A549 (cell line): ENCODE measurements around the gene TSFM. TPM values are rescaled to one million over a fixed set of nuclear protein-coding genes. Genes with fewer than 3 reads are reported as not detected.
A peak's percentile ranks its signal among the peaks of the same experiment; 100 is the strongest.

ENCODE experiments used
- ATAC-seq, 2 experiments: fragments of 200-7000 bp in 1 of 2; fragments of >200 bp in 1 of 2; cut with Nextera tagmentation in 1 of 2; cut with Tn5 transposase in 1 of 2; 3 replicates each; pipeline versions ENCODE4 v1.8.0 to v1.9.1; 2018 to 2020; ENCODE audit warnings: mild to moderate bottlenecking in 1 of 2, moderate library complexity in 1 of 2
- CTCF ChIA-PET: fragments of 300-600 bp; sonication (Branson Sonifier 250); formaldehyde crosslinking; extraction: SDS; loops from one replicate; lab custom pipeline; 2021; ENCODE audit warnings: antibody characterized with exemption, inconsistent platforms; lab: Yijun Ruan, JAX
- POLR2A ChIA-PET: fragments of 350-600 bp; formaldehyde crosslinking; extraction: SDS; loops from one replicate; lab custom pipeline; 2021; ENCODE audit warnings: antibody characterized with exemption, inconsistent platforms; lab: Yijun Ruan, JAX
- DNase-seq, 2 experiments: peaks; one replicate each; pipeline versions ENCODE4 v3.0.0 to v3.0.0-alpha.2; 2011 to 2016; ENCODE audit warnings: low read depth in 1 of 2, low spot score in 1 of 2
- FAIRE-seq: peaks from 2 replicates; lab custom pipeline; 2011; peaks lifted over from hg19 to GRCh38; lab: Jason Lieb, UNC
- H3K27ac ChIP-seq, 2 experiments: fragments of >200 bp; sonication (Bioruptor Twin); formaldehyde crosslinking; 3 replicates each; pipeline ENCODE4 v1.5.1; 2016 to 2017
- H3K4me1 ChIP-seq: fragments of >200 bp; sonication (Bioruptor Twin); formaldehyde crosslinking; 3 replicates; pipeline ENCODE4 v1.6.1; 2016
- H3K4me2 ChIP-seq: fragments of >200 bp; sonication (Bioruptor Twin); formaldehyde crosslinking; 3 replicates; pipeline ENCODE4 v1.6.1; 2016
- H3K4me3 ChIP-seq: fragments of >200 bp; sonication (Bioruptor Twin); formaldehyde crosslinking; 3 replicates; pipeline ENCODE4 v1.5.1; 2016
- H3K9me3 ChIP-seq: fragments of >200 bp; sonication (Bioruptor Twin); formaldehyde crosslinking; 3 replicates; pipeline ENCODE4 v1.6.1; 2016
- BHLHE40 ChIP-seq: IDR thresholded peaks from 2 replicates; pipeline ENCODE4 v1.6.1; 2012; ENCODE audit warnings: low read depth, low read length, inconsistent platforms
- CBX2 ChIP-seq: fragments of 200-600 bp; sonication (generic); IDR thresholded peaks from 2 replicates; pipeline ENCODE4 v1.6.1; 2016; ENCODE audit warnings: low read depth, mild to moderate bottlenecking, borderline replicate concordance
- CEBPB ChIP-seq, 2 experiments: fragments of >200 bp in 1 of 2; sonication (Bioruptor Twin) in 1 of 2; formaldehyde crosslinking in 1 of 2; IDR thresholded peaks; 2 replicates each; pipeline ENCODE4 v1.6.1; 2012 to 2016
- CHD2 ChIP-seq: fragments of 150-350 bp; IDR thresholded peaks from 2 replicates; pipeline ENCODE4 v1.6.1; 2014; ENCODE audit warnings: low read length; ENCODE audit not compliant: partially characterized antibody
- E2F6 ChIP-seq: IDR thresholded peaks from 2 replicates; pipeline ENCODE4 v1.6.1; 2012; ENCODE audit warnings: low read depth, borderline replicate concordance
- EHF ChIP-seq: fragments of 250-450 bp; sonication (Bioruptor Pico); IDR thresholded peaks from 2 replicates; pipeline ENCODE4 v1.5.0; 2020; ENCODE audit warnings: mild to moderate bottlenecking
- EHMT2 ChIP-seq: fragments of 200-600 bp; sonication (generic); IDR thresholded peaks from 2 replicates; pipeline ENCODE4 v1.6.1; 2016; ENCODE audit warnings: antibody characterized with exemption, low read depth, mild to moderate bottlenecking, moderate library complexity
- EP300 ChIP-seq, 2 experiments: fragments of >200 bp; sonication (Bioruptor Twin); formaldehyde crosslinking; IDR thresholded peaks; 2 replicates in 1 of 2; 3 replicates in 1 of 2; pipeline ENCODE4 v1.6.1; 2016 to 2017
- ESRRA ChIP-seq: fragments of 150-350 bp; IDR thresholded peaks from 2 replicates; pipeline ENCODE4 v1.6.1; 2014; ENCODE audit warnings: mild to moderate bottlenecking, low read length, borderline replicate concordance
- FOSB ChIP-seq: fragments of 250-450 bp; sonication (Bioruptor Pico); IDR thresholded peaks from 2 replicates; pipeline ENCODE4 v1.5.0; 2020; ENCODE audit warnings: mild to moderate bottlenecking, moderate library complexity
- HOXA7 ChIP-seq: fragments of 250-450 bp; sonication (Bioruptor Pico); IDR thresholded peaks from 2 replicates; pipeline ENCODE4 v1.5.0; 2020; ENCODE audit warnings: mild to moderate bottlenecking, moderate library complexity
- JUN ChIP-seq, 2 experiments: fragments of >200 bp; sonication (Bioruptor Twin); formaldehyde crosslinking; IDR thresholded peaks; 2 replicates in 1 of 2; 3 replicates in 1 of 2; pipeline ENCODE4 v1.6.1; 2016 to 2017
- KDM1A ChIP-seq: fragments of 200-600 bp; sonication (generic); IDR thresholded peaks from 2 replicates; pipeline ENCODE4 v1.6.1; 2016; ENCODE audit warnings: low read depth, mild to moderate bottlenecking
- MAZ ChIP-seq: fragments of 150-350 bp; IDR thresholded peaks from 2 replicates; pipeline ENCODE4 v1.6.1; 2014; ENCODE audit warnings: antibody characterized with exemption, low read depth, low read length, borderline replicate concordance
- NFE2L2 ChIP-seq: fragments of 150-350 bp; conservative IDR thresholded peaks from 2 replicates; pipeline ENCODE4 v1.6.1; 2014; ENCODE audit warnings: low read length
- NPAS2 ChIP-seq: fragments of 250-450 bp; sonication (Bioruptor Pico); IDR thresholded peaks from 2 replicates; pipeline ENCODE4 v1.8.0; 2022; ENCODE audit warnings: mild to moderate bottlenecking, moderate library complexity, borderline replicate concordance
- NR3C1 ChIP-seq: fragments of >200 bp; sonication (Bioruptor Twin); formaldehyde crosslinking; IDR thresholded peaks from 3 replicates; pipeline ENCODE4 v1.6.1; 2017
- PBX3 ChIP-seq: IDR thresholded peaks from 2 replicates; pipeline ENCODE4 v1.6.1; 2012
- POLR2A ChIP-seq: IDR thresholded peaks from 2 replicates; pipeline ENCODE4 v1.6.1; 2012; ENCODE audit warnings: mild to moderate bottlenecking, low read length
- RARB ChIP-seq: fragments of 250-450 bp; sonication (Bioruptor Pico); IDR thresholded peaks from 2 replicates; pipeline ENCODE4 v1.8.0; 2021; ENCODE audit warnings: mild to moderate bottlenecking, moderate library complexity
- RNF2 ChIP-seq: fragments of 200-600 bp; sonication (generic); IDR thresholded peaks from 2 replicates; pipeline ENCODE4 v1.6.1; 2016; ENCODE audit warnings: low read depth, mild to moderate bottlenecking, antibody characterized with exemption, moderate library complexity, borderline replicate concordance
- TFCP2L1 ChIP-seq: fragments of 250-450 bp; sonication (Bioruptor Pico); IDR thresholded peaks from 2 replicates; pipeline ENCODE4 v1.5.0; 2021; ENCODE audit warnings: mild to moderate bottlenecking
- ZC3H11A ChIP-seq: fragments of 450-650 bp; IDR thresholded peaks from 2 replicates; pipeline ENCODE4 v1.6.1; 2014; ENCODE audit warnings: antibody characterized with exemption, mild to moderate bottlenecking
- ZFP36 ChIP-seq: fragments of 450-650 bp; IDR thresholded peaks from 2 replicates; pipeline ENCODE4 v1.6.1; 2014; ENCODE audit warnings: borderline replicate concordance; ENCODE audit not compliant: partially characterized antibody
- ZNF302 ChIP-seq: fragments of 250-450 bp; sonication (Bioruptor Pico); IDR thresholded peaks from 2 replicates; pipeline ENCODE4 v1.9.0; 2021; ENCODE audit warnings: inconsistent platforms, mild to moderate bottlenecking, moderate library complexity
- ZSCAN20 ChIP-seq: fragments of 250-450 bp; sonication (Bioruptor Pico); IDR thresholded peaks from 2 replicates; pipeline ENCODE4 v1.8.0; 2022; ENCODE audit warnings: mild to moderate bottlenecking, moderate library complexity
- WGBS: methylation state at CpG from one replicate; pipeline ENCODE4 v1.1.6; 2017; ENCODE audit errors: missing lambda C conversion rate; 5-methylcytosine and 5-hydroxymethylcytosine counted together
- polyA plus RNA-seq, 4 experiments: library from polyadenylated mRNA; depleted of rRNA in 3 of 4; stranded (reverse); fragments of >200 nt; fragmentation: RNase III in 1 of 4; extraction: RNeasy Plus Mini Kit Qiagen cat#74134 plus additional on column Dnase treatment in 1 of 4; gene quantifications; 2 replicates in 3 of 4; 3 replicates in 1 of 4; pipeline ENCODE4 v1.2.3, GENCODE V29; 2011 to 2017
- TF ChIP-seq, protein P1 (sequence below): fragments of 250-450 bp; sonication (Bioruptor Pico); IDR thresholded peaks from 2 replicates; pipeline ENCODE4 v1.5.0; 2021; ENCODE audit warnings: mild to moderate bottlenecking, moderate library complexity, borderline replicate concordance

Gene TSFM
- polyA plus RNA-seq, 2 of the 4 experiments (the other 2 are of a cell fraction), result 31.7 to 60.2 TPM

DNA sequence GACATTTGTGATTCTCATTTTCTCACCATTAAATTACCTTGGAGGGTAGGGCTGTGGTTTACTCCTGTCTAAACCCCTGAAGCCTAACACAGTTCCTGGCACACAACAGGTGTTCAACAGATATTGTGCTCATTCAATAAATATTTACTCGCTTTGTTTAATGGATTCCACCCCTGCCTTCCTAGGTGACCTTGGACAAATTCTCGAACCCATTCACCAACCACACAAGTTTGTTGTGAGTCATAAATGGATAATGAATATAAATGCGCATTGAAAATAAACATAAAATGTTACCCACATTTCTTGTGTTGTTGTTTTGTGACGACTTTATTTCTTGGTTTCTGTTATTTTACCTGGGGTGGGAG, 362 bp upstream of the TSFM start:
- no peaks in the 10 kb centered on the region for H3K9me3 ChIP-seq
- ChIA-PET CTCF (interaction anchor here (0.9 to 8.1 kb wide), 17 partner anchors 10 to 113 kb away, joined by 3 to 60 read pairs (median 6); partner anchors contain the start of genes CYP27B1, EEF1AKMT3 and METTL1), POLR2A (interaction anchor here (1.0 to 1.3 kb wide), 4 partner anchors 10 to 62 kb away, joined by 4 to 5 read pairs (median 4); partner anchors contain the start of genes EEF1AKMT3 and METTL1)
- ATAC-seq (peak in 1 of 2 experiments; percentile 4; a peak in 2 of 6 replicates), FAIRE-seq (no peak), DNase-seq (no peak)
- no peak for TF ChIP-seq KDM1A
- TF ChIP-seq RARB (CRISPR knock-in tag), result no peak
- no peak for TF ChIP-seq ZFP36
- TF ChIP-seq CBX2, result no peak
- TF ChIP-seq EHMT2, result no peak
- no peak for TF ChIP-seq NFE2L2
- no peak for TF ChIP-seq FOSB
- TF ChIP-seq E2F6, result no peak
- no peak for TF ChIP-seq RNF2
- TF ChIP-seq, protein P1, sequence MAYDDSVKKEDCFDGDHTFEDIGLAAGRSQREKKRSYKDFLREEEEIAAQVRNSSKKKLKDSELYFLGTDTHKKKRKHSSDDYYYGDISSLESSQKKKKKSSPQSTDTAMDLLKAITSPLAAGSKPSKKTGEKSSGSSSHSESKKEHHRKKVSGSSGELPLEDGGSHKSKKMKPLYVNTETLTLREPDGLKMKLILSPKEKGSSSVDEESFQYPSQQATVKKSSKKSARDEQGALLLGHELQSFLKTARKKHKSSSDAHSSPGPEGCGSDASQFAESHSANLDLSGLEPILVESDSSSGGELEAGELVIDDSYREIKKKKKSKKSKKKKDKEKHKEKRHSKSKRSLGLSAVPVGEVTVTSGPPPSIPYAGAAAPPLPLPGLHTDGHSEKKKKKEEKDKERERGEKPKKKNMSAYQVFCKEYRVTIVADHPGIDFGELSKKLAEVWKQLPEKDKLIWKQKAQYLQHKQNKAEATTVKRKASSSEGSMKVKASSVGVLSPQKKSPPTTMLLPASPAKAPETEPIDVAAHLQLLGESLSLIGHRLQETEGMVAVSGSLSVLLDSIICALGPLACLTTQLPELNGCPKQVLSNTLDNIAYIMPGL, result no peak
- TF ChIP-seq JUN (IDR thresholded peaks at IDR 0.05), result no peak
- no peak for TF ChIP-seq EHF (CRISPR knock-in tag)
- TF ChIP-seq TFCP2L1, result no peak
- no peak for TF ChIP-seq NPAS2
- TF ChIP-seq ESRRA, result no peak
- no peak for TF ChIP-seq PBX3
- no peak for TF ChIP-seq NR3C1
- no peak for TF ChIP-seq CEBPB (IDR thresholded peaks at IDR 0.05)
- no peak overlapping the region for H3K27ac ChIP-seq
- WGBS, result 26% methylated on average over 4 of the region's 4 CpGs
- H3K4me1 ChIP-seq, result peaks cover 8% of the 10 kb centered on the region
- H3K4me2 ChIP-seq, result peak overlapping the region; percentile 16; the same call in 1 of the 3 replicates
- H3K4me3 ChIP-seq, result no peak overlapping the region; the same call in 2 of the 3 replicates

DNA sequence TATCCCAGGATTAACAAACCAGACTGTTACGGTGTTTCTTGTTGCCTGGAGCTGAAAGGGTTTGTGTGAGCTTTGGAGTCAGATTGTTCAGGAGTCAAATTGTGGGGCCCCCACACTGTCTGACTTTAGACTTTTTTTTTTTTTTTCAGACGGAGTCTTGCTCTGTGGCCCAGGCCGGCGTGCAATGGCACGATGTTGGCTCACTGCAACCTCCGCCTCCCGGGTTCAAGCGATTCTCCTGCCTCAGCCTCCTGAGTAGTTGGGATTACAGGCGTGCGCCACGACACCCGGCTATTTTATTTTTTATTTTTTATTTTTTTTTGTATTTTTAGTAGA, 847 bp downstream of the TSFM start:
- DNase-seq (no peak), FAIRE-seq (no peak), ATAC-seq (no peak)
- ChIA-PET CTCF (interaction anchor here (0.7 to 8.1 kb wide), 19 partner anchors 9 to 148 kb away, joined by 3 to 60 read pairs (median 6); partner anchors contain the start of genes CYP27B1, EEF1AKMT3 and METTL1), POLR2A (interaction anchor here (0.7 to 1.3 kb wide), 6 partner anchors 10 to 114 kb away, joined by 3 to 9 read pairs (median 4); partner anchors contain the start of genes EEF1AKMT3 and METTL1)
- TF ChIP-seq POLR2A (no peak), HOXA7 (CRISPR knock-in tag) (no peak), ZSCAN20 (no peak), MAZ (no peak), CHD2 (no peak), RNF2 (no peak), ZNF302 (no peak), ZC3H11A (no peak), FOSB (no peak), BHLHE40 (no peak), PBX3 (no peak), EP300 (IDR thresholded peaks at IDR 0.05) (no peak)
- Histone ChIP-seq H3K9me3 (no peaks in the 10 kb centered on the region), H3K4me3 (peak overlapping the region; percentile 83), H3K27ac (peak overlapping the region; percentile 75 to 89; a peak in 5 of 6 replicates), H3K4me2 (peak overlapping the region; percentile 74), H3K4me1 (peaks cover 8% of the 10 kb centered on the region)
- 67% methylated on average over 12 of the region's 12 CpGs for WGBS
